ENCODE measurements around the gene GABRG3.

- TF ChIP-seq, protein P1, sequence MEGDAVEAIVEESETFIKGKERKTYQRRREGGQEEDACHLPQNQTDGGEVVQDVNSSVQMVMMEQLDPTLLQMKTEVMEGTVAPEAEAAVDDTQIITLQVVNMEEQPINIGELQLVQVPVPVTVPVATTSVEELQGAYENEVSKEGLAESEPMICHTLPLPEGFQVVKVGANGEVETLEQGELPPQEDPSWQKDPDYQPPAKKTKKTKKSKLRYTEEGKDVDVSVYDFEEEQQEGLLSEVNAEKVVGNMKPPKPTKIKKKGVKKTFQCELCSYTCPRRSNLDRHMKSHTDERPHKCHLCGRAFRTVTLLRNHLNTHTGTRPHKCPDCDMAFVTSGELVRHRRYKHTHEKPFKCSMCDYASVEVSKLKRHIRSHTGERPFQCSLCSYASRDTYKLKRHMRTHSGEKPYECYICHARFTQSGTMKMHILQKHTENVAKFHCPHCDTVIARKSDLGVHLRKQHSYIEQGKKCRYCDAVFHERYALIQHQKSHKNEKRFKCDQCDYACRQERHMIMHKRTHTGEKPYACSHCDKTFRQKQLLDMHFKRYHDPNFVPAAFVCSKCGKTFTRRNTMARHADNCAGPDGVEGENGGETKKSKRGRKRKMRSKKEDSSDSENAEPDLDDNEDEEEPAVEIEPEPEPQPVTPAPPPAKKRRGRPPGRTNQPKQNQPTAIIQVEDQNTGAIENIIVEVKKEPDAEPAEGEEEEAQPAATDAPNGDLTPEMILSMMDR (IDR thresholded peaks at IDR 0.05): no peak
- TF ChIP-seq POLR2A (IDR thresholded peaks at IDR 0.05): no peak
These were observed 359.3 kb downstream of the GABRG3 start for GRCh38 chr15:27330326-27330725.

All from heart left ventricle (tissue), 13 donors.